HCT116 (cell line): ENCODE results near the gene COG6.

ENCODE experiments used
- SRF ChIP-seq: IDR thresholded peaks from 2 replicates; pipeline ENCODE4 v1.6.1; 2012; ENCODE audit warnings: low read depth
- TF ChIP-seq, protein P1 (sequence below), 3 experiments: fragments of 200-600 bp in 1 of 3; sonication (generic) in 1 of 3; IDR thresholded peaks in 2 of 3; conservative IDR thresholded peaks in 1 of 3; 2 replicates each; pipeline ENCODE4 v1.5.1; 2012 to 2017; ENCODE audit warnings: low read depth in 2 of 3, low read length in 2 of 3, antibody characterized with exemption in 1 of 3, borderline replicate concordance in 1 of 3, control low read depth in 1 of 3, mild to moderate bottlenecking in 1 of 3, mixed read lengths in 1 of 3, mixed run types in 1 of 3, moderate library complexity in 1 of 3; ENCODE audit not compliant: insufficient read depth in 1 of 3

DNA sequence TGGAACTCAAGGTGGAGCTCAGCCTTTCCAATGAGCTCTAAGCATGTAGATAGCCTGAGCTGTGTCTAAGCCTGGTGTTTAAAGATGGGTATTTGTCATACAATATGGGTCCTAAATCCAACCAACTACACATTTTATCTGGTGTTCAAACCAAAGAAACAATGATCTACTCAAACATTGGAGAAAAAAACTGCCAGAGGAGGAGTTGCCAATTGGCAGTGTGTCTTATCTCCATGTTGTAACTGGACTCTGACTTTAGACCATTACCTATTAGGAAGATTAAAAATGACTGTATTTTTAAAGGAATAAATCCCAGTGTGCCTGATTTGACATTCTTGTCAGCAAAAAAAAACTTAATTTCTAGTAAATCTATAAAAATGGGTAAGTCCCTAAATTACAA is 96.3 kb downstream of the COG6 start:
- TF ChIP-seq SRF = no peak
- TF ChIP-seq, protein P1, sequence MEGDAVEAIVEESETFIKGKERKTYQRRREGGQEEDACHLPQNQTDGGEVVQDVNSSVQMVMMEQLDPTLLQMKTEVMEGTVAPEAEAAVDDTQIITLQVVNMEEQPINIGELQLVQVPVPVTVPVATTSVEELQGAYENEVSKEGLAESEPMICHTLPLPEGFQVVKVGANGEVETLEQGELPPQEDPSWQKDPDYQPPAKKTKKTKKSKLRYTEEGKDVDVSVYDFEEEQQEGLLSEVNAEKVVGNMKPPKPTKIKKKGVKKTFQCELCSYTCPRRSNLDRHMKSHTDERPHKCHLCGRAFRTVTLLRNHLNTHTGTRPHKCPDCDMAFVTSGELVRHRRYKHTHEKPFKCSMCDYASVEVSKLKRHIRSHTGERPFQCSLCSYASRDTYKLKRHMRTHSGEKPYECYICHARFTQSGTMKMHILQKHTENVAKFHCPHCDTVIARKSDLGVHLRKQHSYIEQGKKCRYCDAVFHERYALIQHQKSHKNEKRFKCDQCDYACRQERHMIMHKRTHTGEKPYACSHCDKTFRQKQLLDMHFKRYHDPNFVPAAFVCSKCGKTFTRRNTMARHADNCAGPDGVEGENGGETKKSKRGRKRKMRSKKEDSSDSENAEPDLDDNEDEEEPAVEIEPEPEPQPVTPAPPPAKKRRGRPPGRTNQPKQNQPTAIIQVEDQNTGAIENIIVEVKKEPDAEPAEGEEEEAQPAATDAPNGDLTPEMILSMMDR (IDR thresholded peaks at IDR 0.05 in 2 of 3, conservative IDR thresholded peaks at IDR 0.05 in 1 of 3; ENCODE audit: borderline replicate concordance in 1 of 3, insufficient read depth in 1 of 3, low read depth in 2 of 3, low read length in 2 of 3) = no peak
